OCI-LY7 (cell line): Measurements from ENCODE around the gene DAPK2.

Source experiments
- CTCF ChIP-seq: fragments of 200-600 bp; sonication (generic); conservative IDR thresholded peaks from 2 replicates; pipeline ENCODE4 v1.5.1; 2014; ENCODE audit warnings: mild to moderate bottlenecking, antibody characterized with exemption, low read length, moderate library complexity, mixed read lengths
- EZH2phosphoT487 ChIP-seq: fragments of 200-600 bp; sonication (generic); IDR thresholded peaks from 2 replicates; pipeline ENCODE4 v1.6.1; 2018; ENCODE audit warnings: low read depth, borderline replicate concordance, mild to moderate bottlenecking, mixed run types, antibody characterized with exemption, low read length, moderate library complexity, mixed read lengths

- TF ChIP-seq CTCF (no peak), EZH2phosphoT487 (no peak)
Measured at GRCh38 chr15:64060716-64061115, 14.4 kb upstream of the DAPK2 start.
